ENCODE results near the gene FBXW7.

The FBXW7 gene

GRCh38 chr4:152503653-152504290 lies 32.1 kb downstream of the FBXW7 start:
- H3K4me1 ChIP-seq: no peaks in the 10 kb centered on the region
- no peak overlapping the region for H3K27ac ChIP-seq
- no peak for TF ChIP-seq Cebpa-rat (IDR thresholded peaks at IDR 0.05)
- H4K20me1 ChIP-seq: peaks cover 80% of the 10 kb centered on the region
- no peaks in the 10 kb centered on the region for H3K9me3 ChIP-seq
- H3K27me3 ChIP-seq: no peaks in the 10 kb centered on the region
- H3K9ac ChIP-seq: no peak overlapping the region
- H3K36me3 ChIP-seq: peaks cover 11% of the 10 kb centered on the region
- no peak overlapping the region for H3K4me2 ChIP-seq
- no peak overlapping the region for H3K4me3 ChIP-seq

DNA sequence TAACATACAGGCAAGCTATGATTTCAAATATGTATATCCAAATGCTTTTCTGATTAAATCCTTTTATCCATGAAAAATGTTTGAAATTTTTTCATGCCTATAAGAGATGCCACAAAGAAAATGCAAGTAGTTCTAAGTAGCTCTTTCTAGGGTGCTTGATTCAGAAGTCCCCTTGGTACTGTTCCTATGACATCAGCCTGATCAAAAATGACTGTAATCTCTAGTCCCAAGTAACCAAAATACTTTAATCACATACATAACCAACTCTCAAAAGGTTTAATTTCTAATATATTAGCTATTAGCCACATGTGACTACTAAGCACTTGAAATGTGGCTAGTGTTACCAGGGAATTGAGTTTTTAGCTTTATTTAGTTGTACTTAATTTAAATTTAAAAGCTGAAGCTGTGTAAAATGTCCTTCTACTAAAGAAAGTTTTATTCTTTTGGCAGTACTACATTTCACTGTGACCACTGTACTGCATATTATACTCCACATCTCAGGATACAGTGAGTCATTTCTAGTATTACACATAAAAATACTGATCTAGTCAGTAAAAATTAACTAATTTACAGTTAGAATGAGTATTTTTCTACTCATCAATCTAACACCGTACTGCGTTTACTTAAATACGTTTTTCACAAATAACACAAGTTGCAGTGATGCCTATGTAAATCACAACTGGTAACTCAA lies 33.9 kb downstream of the FBXW7 start:
- no peak overlapping the region for H3K4me3 ChIP-seq
- H3K4me2 ChIP-seq: no peak overlapping the region
- no peaks in the 10 kb centered on the region for H3K27me3 ChIP-seq
- no peaks in the 10 kb centered on the region for H3K9me3 ChIP-seq
- no peak overlapping the region for H3K9ac ChIP-seq
- no peak for TF ChIP-seq Cebpa-rat (IDR thresholded peaks at IDR 0.05)
- no peaks in the 10 kb centered on the region for H3K36me3 ChIP-seq
- H3K27ac ChIP-seq: no peak overlapping the region
- no peaks in the 10 kb centered on the region for H3K4me1 ChIP-seq
- peaks cover 85% of the 10 kb centered on the region for H4K20me1 ChIP-seq

GRCh38 chr4:152500800-152501434 lies 35.0 kb downstream of the FBXW7 start:
- H4K20me1 ChIP-seq: peaks cover 77% of the 10 kb centered on the region
- no peaks in the 10 kb centered on the region for H3K36me3 ChIP-seq
- H3K4me3 ChIP-seq: no peak overlapping the region
- no peak overlapping the region for H3K4me2 ChIP-seq
- no peaks in the 10 kb centered on the region for H3K27me3 ChIP-seq
- H3K9ac ChIP-seq: no peak overlapping the region
- H3K27ac ChIP-seq: no peak overlapping the region
- peaks cover 6% of the 10 kb centered on the region; the same call in 1 of the 2 replicates for H3K9me3 ChIP-seq
- H3K4me1 ChIP-seq: no peaks in the 10 kb centered on the region
- TF ChIP-seq Cebpa-rat (IDR thresholded peaks at IDR 0.05): no peak

DNA sequence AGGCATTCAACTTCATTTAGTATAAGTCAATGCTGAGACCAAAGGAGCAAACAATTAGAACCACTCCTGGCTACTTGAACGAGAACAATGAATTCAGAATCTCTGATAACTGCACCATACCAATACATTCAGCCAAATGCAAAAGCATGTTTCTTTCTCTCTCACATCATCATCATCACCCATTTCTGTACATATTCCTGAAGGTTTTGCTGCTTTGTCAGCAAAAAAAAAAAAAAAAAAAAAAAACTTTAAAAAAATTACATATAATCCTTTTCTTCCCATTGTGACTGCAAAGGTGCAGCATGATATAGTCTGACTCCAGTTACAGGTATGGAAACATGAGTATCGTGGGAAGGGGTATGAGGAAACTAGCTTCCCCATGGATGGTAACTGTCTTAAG lies 35.6 kb downstream of the FBXW7 start:
- Histone ChIP-seq H3K9ac (no peak overlapping the region), H3K36me3 (0 out of 2 replicates have a peak, but pooled peaks cover under 1% of the 10 kb centered on the region), H3K27me3 (no peaks in the 10 kb centered on the region), H3K27ac (no peak overlapping the region), H3K9me3 (peaks cover 9% of the 10 kb centered on the region; the same call in 1 of the 2 replicates), H3K4me1 (no peaks in the 10 kb centered on the region), H4K20me1 (peaks cover 72% of the 10 kb centered on the region), H3K4me3 (no peak overlapping the region), H3K4me2 (no peak overlapping the region)
- TF ChIP-seq Cebpa-rat (IDR thresholded peaks at IDR 0.05): no peak

GRCh38 chr4:152499344-152499743 lies 36.5 kb downstream of the FBXW7 start:
- H3K9me3 ChIP-seq: peaks cover 9% of the 10 kb centered on the region; the same call in 1 of the 2 replicates
- no peaks in the 10 kb centered on the region for H3K27me3 ChIP-seq
- TF ChIP-seq Cebpa-rat (IDR thresholded peaks at IDR 0.05): no peak
- H3K9ac ChIP-seq: no peak overlapping the region
- H3K36me3 ChIP-seq: 0 out of 2 replicates have a peak, but pooled peaks cover 6% of the 10 kb centered on the region
- H3K4me1 ChIP-seq: no peaks in the 10 kb centered on the region
- no peak overlapping the region for H3K4me2 ChIP-seq
- no peak overlapping the region for H3K27ac ChIP-seq
- H4K20me1 ChIP-seq: peaks cover 72% of the 10 kb centered on the region
- no peak overlapping the region for H3K4me3 ChIP-seq

DNA sequence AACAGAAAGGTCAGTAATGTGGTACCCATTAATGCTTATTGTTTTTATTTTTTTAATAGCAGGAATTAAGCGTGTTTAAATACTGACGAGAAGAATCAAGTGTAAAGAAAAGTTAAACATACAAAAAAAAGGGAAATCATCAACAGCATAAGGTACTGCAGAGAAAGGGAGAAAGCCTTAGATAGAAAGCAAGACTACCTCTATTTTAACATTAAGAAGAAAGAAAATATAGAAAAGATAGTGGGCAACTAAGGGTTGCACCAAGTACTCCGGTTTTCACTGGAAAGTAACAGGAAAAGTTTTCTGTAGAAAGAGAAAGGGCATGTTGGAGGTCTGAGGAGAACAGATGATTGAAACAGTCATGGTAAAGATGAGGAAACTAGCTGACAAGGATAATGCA lies 41.9 kb downstream of the FBXW7 start:
- H3K4me1 ChIP-seq: no peaks in the 10 kb centered on the region
- no peak overlapping the region for H3K4me3 ChIP-seq
- no peak overlapping the region for H3K4me2 ChIP-seq
- no peak overlapping the region for H3K27ac ChIP-seq
- no peaks in the 10 kb centered on the region for H3K27me3 ChIP-seq
- TF ChIP-seq Cebpa-rat (IDR thresholded peaks at IDR 0.05): no peak
- peaks cover 67% of the 10 kb centered on the region for H4K20me1 ChIP-seq
- H3K9me3 ChIP-seq: peaks cover 9% of the 10 kb centered on the region; the same call in 1 of the 2 replicates
- peaks cover 14% of the 10 kb centered on the region for H3K36me3 ChIP-seq
- H3K9ac ChIP-seq: no peak overlapping the region

- H4K20me1 ChIP-seq: peaks cover 55% of the 10 kb centered on the region
- no peak overlapping the region for H3K4me3 ChIP-seq
- H3K9ac ChIP-seq: no peak overlapping the region
- H3K4me1 ChIP-seq: peaks cover 19% of the 10 kb centered on the region
- no peak for TF ChIP-seq Cebpa-rat (IDR thresholded peaks at IDR 0.05)
- peaks cover 3% of the 10 kb centered on the region for H3K36me3 ChIP-seq
- no peaks in the 10 kb centered on the region for H3K27me3 ChIP-seq
- no peaks in the 10 kb centered on the region for H3K9me3 ChIP-seq
- no peak overlapping the region for H3K4me2 ChIP-seq
- H3K27ac ChIP-seq: no peak overlapping the region
These were observed 47.6 kb downstream of the FBXW7 start for GRCh38 chr4:152488246-152488645.

DNA sequence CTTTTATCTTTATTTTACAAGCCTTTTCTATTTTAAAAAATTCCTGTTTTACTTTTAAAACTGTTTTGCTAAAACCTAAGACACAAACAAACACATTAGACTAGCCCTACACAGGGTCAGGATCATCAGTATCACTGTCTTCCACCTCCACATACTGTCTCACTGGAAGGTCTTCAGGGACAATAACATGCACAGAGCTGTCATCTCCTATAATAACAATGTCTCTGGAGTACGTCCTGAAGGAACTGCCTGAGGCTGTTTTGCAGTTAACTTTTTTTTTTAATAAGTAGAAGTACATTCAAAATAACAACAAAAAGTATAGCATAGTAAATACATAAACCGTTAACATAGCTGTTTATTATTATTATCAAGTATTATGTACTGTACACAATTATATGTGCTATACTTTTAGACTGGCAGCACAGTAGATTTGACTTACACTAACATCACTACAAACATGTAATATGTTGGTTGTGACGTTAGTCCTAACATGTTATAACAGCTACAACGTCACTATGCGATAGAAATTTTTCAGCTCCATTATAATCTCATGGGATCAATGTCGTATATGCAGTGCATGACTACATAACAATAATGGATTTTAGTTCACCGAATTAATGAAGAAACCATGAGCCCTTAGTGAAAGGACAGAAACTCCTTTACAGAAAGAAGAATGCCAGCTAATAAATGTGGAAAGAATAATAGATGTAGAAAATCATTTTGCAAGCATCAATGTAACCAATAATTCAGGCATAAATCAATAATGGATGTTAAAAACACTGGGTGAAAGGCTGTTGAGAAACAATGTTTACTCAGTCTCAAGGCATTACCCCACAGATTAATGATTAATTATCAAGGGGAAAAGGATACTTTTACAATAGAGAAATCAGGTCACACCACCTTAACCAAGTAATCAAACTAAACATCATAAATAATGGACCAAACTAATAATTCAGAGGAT lies 49.2 kb downstream of the FBXW7 start:
- Histone ChIP-seq H3K4me2 (peak overlapping the region; percentile 60), H4K20me1 (peaks cover 41% of the 10 kb centered on the region), H3K4me3 (no peak overlapping the region), H3K36me3 (peaks cover 3% of the 10 kb centered on the region; the same call in 1 of the 2 replicates), H3K9ac (no peak overlapping the region), H3K27ac (no peak overlapping the region), H3K9me3 (peaks cover 8% of the 10 kb centered on the region; the same call in 1 of the 2 replicates), H3K4me1 (peaks cover 19% of the 10 kb centered on the region), H3K27me3 (no peaks in the 10 kb centered on the region)
- no peak for TF ChIP-seq Cebpa-rat (IDR thresholded peaks at IDR 0.05)

DNA sequence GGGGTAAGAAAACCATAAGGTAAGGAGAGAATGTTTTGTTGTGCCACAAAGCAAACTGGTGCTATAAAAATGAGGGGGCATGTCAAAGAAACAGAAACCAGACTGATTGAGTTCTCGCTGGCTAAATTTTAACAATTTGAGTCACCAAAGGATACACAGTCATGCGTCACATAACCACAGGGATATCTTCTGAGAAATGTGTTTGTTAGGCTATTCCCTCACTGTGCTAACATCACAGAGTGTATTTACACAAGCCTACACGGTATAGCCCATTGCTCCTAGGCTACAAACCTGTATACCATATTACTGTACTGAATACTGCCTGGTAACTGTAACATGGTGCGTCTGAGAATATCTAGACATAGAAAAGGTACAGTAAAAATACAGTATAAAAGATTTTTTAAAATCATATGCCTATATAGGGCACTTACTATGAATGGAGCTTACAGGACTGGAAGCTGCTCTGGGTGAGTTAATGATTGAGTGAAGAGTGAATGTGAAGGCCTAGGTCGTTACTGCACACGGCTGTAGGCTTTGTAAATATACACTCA lies 50.1 kb downstream of the FBXW7 start:
- H3K27ac ChIP-seq: no peak overlapping the region; the same call in 1 of the 2 replicates
- H4K20me1 ChIP-seq: peaks cover 32% of the 10 kb centered on the region
- no peak overlapping the region for H3K9ac ChIP-seq
- no peak overlapping the region for H3K4me3 ChIP-seq
- no peak for TF ChIP-seq Cebpa-rat (IDR thresholded peaks at IDR 0.05)
- peak overlapping the region; percentile 60 for H3K4me2 ChIP-seq
- H3K9me3 ChIP-seq: peaks cover 17% of the 10 kb centered on the region
- H3K27me3 ChIP-seq: no peaks in the 10 kb centered on the region
- H3K4me1 ChIP-seq: peaks cover 23% of the 10 kb centered on the region
- H3K36me3 ChIP-seq: peaks cover 11% of the 10 kb centered on the region; the same call in 1 of the 2 replicates
